Psoas muscle (tissue), 8 donors: ENCODE data around the gene ULK3. TPM values are rescaled to one million over a fixed set of nuclear protein-coding genes. Genes with fewer than 3 reads are reported as not detected.

ENCODE experiments used
- ATAC-seq, 4 donors: fragments of 200-7000 bp; cut with Tn5 transposase; one replicate each; pipeline ENCODE4 v1.9.1; 2020; ENCODE audit warnings: moderate library complexity in 3 of 4, mild to moderate bottlenecking in 2 of 4
- DNase-seq, 2 donors: peaks; one replicate each; pipeline ENCODE4 v3.0.0-alpha.2; 2020
- H3K27ac ChIP-seq: fragments of 200-600 bp; one replicate; pipeline ENCODE4 v1.8.0; 2022
- H3K27me3 ChIP-seq, 3 donors: fragments of 200-600 bp in 1 of 3; one replicate each; pipeline versions ENCODE4 v1.6.1 to v1.8.0; 2013 to 2022; ENCODE audit warnings: low read length in 2 of 3, mild to moderate bottlenecking in 2 of 3, moderate library complexity in 1 of 3; ENCODE audit not compliant: insufficient read depth in 3 of 3
- H3K36me3 ChIP-seq, 2 donors: fragments of 200-600 bp in 1 of 2; one replicate each; pipeline versions ENCODE4 v1.6.1 to v1.8.0; 2013 to 2022; ENCODE audit warnings: low read depth in 1 of 2, mild to moderate bottlenecking in 1 of 2, moderate library complexity in 1 of 2; ENCODE audit not compliant: insufficient read depth in 1 of 2
- H3K4me1 ChIP-seq: fragments of 200-600 bp; one replicate; pipeline ENCODE4 v1.8.0; 2022
- H3K4me3 ChIP-seq: fragments of 200-600 bp; one replicate; pipeline ENCODE4 v1.8.0; 2022; ENCODE audit warnings: mild to moderate bottlenecking
- H3K9me3 ChIP-seq: fragments of 200-600 bp; one replicate; pipeline ENCODE4 v1.8.0; 2022
- WGBS, 3 donors: extraction: QIAGEN DNeasy Blood & Tissue Kit; methylation state at CpG; one replicate each; pipeline versions ENCODE4 v1.1.6 to v1.1.7; 2013; 5-methylcytosine and 5-hydroxymethylcytosine counted together
- intact Hi-C, 2 donors: fragments of 100-400 bp; cut with DNase I; formaldehyde crosslinking; loops; one replicate each; pipeline versions ENCODE4 v1.11.0 to v1.14.2; 2022
- polyA plus RNA-seq, 3 donors: library from polyadenylated mRNA; stranded (reverse); fragments of 200-250 nt; gene quantifications; one replicate each; pipeline ENCODE4 v1.2.3, GENCODE V29; 2013
- total RNA-seq, 4 donors: library from RNA; stranded (reverse); fragmentation: NEBNext Ultra II Directional in 2 of 4; extraction: Animal tissue kit (Norgen Biotek cat#: 25700) in 2 of 4; gene quantifications; one replicate each; pipeline versions ENCODE4 v1.2.1 to v1.2.4, GENCODE V29; 2021 to 2023
- TF ChIP-seq, protein P1 (sequence below): fragments of 200-600 bp; IDR thresholded peaks from one replicate; pipeline ENCODE4 v1.8.0; 2022; ENCODE audit warnings: antibody characterized with exemption
- donor health status: healthy with polysubstance abuse.
- donor health status: DM: no; HTN: no; CAD: no; lungs with moderate emphysema.
- donor health status: Bipolar disorder and iron deficiency.
- donor health status: healthy.
- donor health status: DM: yes; HTN: yes; CAD: no.
- donor health status: DM: no; HTN: no; CAD: no.
- donor health status: DM: no; HTN: no; CAD: no.
- donor health status: DM: yes; HTN: yes; CAD: no.

Gene ULK3
- total and polyA plus RNA-seq, 7 donors: 17.7 to 43.5 (median 33.2) TPM

DNA sequence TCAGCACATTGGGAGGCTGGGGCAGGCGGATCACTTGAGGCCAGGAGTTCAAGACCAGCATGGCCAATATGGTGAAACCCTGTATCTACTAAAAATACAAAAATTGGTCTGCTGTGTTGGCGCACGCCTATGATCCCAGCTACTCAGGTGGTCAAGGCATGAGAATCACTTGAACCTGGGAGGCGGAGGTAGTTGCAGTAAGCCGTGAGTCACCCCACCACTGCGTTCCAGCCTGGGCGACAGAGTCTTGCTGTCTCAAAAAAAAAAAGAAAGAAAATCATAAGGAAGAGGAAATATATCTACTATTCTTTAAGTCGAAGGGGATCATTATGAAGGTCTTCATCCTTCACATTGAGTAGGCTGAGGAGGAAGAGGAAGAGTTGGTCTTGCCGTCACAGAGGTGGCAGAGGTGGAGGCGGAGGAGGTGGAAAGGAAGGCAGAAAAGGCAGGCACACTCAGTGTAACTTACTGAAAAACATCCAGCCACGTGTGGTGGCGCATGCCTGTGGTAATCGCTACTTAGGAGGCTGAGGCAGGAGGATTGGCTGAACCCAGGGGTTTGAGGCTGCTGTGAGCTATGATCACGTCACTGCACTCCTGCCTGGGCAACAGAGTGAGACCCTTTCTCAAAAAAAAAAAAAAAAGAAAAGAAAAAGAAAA lies 46.9 kb downstream of the ULK3 start:
- ATAC-seq: no peak
- intact Hi-C loops: no loop called here
- peaks cover 34% of the 10 kb centered on the region for H3K4me1 ChIP-seq
- DNase-seq: no peak
- 93 to 95% (median 94%) methylated on average over 14 of the region's 14 CpGs for WGBS, 3 donors
- H3K9me3 ChIP-seq: no peaks in the 10 kb centered on the region
- H3K36me3 ChIP-seq: peaks cover 0 to 14% of the 10 kb centered on the region in 2 donors
- H3K27ac ChIP-seq: no peak overlapping the region
- TF ChIP-seq, protein P1, sequence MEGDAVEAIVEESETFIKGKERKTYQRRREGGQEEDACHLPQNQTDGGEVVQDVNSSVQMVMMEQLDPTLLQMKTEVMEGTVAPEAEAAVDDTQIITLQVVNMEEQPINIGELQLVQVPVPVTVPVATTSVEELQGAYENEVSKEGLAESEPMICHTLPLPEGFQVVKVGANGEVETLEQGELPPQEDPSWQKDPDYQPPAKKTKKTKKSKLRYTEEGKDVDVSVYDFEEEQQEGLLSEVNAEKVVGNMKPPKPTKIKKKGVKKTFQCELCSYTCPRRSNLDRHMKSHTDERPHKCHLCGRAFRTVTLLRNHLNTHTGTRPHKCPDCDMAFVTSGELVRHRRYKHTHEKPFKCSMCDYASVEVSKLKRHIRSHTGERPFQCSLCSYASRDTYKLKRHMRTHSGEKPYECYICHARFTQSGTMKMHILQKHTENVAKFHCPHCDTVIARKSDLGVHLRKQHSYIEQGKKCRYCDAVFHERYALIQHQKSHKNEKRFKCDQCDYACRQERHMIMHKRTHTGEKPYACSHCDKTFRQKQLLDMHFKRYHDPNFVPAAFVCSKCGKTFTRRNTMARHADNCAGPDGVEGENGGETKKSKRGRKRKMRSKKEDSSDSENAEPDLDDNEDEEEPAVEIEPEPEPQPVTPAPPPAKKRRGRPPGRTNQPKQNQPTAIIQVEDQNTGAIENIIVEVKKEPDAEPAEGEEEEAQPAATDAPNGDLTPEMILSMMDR: no peak
- H3K27me3 ChIP-seq: no peaks in the 10 kb centered on the region
- H3K4me3 ChIP-seq: no peak overlapping the region

DNA sequence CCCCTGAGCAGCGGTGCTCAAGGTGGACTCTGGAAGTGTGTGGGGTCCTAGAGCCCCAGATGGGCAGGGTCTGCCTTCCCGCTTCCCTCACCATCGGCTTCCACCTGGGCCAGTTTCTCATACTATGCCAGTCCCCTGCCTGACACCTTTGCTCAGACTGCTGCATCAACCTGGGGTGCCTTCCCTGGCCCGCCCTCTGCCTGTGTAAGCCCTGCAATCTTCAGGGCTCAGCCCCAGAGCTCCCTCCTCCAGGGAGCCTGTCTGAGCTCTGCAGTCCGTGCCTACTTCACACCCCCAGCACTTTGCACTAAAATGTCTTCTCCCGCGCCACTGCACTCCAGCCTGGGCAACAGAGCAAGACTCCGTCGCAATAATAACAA lies 48.0 kb downstream of the ULK3 start:
- intact Hi-C loops: no loop called here
- 93 to 97% (median 97%) methylated on average over 9 of the region's 9 CpGs for WGBS, 3 donors
- ATAC-seq (no peak), DNase-seq (no peak)
- Histone ChIP-seq H3K9me3 (no peaks in the 10 kb centered on the region), H3K4me1 (peaks cover 41% of the 10 kb centered on the region), H3K27ac (no peak overlapping the region), H3K4me3 (no peak overlapping the region), H3K27me3 (no peaks in the 10 kb centered on the region), H3K36me3 (peaks cover 0 to 8% of the 10 kb centered on the region in 2 donors)
- TF ChIP-seq, protein P1: no peak

DNA sequence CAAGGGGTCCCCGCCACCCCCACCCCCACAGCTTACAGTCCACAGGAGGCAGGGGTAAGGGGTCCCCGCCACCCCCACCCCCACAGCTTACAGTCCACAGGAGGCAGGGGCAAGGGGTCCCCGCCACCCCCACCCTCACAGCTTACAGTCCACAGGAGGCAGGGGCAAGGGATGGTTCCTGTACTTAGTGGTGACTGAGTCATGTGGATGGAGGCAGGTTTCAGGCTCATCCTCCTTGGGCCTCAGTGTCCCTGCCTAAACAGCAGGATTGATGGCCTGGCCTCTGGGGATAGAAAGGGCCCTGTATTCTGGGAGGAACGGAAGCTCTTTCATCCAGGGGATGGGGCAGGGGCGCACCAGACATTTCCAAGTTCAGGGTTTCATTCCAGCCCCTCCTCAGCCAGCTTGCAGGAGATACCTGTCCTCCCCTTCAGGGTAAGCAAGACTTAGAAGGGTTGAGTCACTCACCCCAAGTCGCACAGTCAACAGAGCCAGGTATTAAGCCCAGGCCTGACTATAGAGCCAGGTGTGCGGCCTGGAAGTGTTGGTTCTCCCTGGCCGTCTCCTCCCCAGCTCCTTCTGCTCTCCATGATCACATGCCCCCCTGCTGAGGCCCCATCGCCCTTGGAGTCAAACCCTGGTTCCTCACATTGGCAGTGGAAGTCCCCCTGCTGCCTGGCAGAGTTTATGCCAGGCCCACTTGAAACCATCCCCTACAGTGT lies 48.5 kb downstream of the ULK3 start:
- Histone ChIP-seq H3K27me3 (no peaks in the 10 kb centered on the region), H3K4me1 (peaks cover 42% of the 10 kb centered on the region), H3K4me3 (no peak overlapping the region), H3K9me3 (no peaks in the 10 kb centered on the region), H3K36me3 (peaks cover 0 to 4% of the 10 kb centered on the region in 2 donors), H3K27ac (no peak overlapping the region)
- ATAC-seq (no peak), DNase-seq (no peak)
- intact Hi-C loops: no loop called here
- WGBS, 3 donors: 90 to 94% (median 91%) methylated on average over 7 of the region's 9 CpGs
- TF ChIP-seq, protein P1: no peak

DNA sequence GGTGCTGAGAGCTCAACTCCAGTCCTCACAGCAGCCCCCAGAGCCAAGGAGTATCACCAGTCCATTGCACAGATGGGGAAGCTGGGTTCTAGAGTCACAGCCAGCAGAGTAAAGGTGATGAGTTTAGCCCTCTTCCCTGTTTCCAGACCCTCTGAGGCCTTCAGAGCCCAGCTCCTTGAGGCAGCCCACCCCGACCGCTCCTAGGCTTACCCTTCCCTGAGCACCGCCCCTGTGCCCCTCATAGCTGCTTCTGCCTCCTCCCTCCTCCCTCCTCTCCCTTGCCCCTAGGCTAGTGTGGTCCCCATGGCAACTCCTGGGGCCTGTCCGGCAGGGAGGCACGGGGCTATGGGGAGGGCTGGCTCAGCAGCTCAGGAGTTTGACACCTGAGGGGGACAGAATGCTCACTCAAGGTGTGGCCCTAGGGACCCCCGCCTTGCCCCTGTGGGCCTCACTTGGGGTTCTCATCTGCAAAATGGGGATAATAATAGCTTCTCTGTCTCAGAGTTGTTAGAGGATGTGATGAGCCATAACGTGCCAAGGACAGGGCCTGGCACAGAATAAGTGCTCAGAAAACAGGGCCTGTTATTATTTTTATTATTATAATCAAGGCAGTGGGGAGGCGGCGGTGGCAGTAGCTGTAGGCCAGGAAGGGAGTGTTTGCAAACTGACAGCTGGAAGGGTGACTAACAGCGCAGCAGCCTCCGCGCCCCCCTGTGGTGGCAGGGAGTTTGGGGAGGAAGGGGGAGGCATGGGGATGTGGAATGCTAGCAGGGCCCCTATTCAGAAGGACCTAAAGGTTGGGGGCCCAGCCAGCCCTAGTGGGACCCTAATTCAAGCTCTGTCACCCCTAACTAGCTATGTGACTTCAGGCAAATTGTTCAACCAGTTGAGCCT lies 49.6 kb downstream of the ULK3 start:
- intact Hi-C loops: no loop called here
- TF ChIP-seq, protein P1: no peak
- H3K27ac ChIP-seq: no peak overlapping the region
- H3K36me3 ChIP-seq: no peaks in the 10 kb centered on the region
- ATAC-seq: no peak
- no peaks in the 10 kb centered on the region for H3K27me3 ChIP-seq
- 81 to 85% (median 81%) methylated on average over 12 of the region's 12 CpGs for WGBS, 3 donors
- H3K9me3 ChIP-seq: no peaks in the 10 kb centered on the region
- no peak for DNase-seq
- peaks cover 43% of the 10 kb centered on the region for H3K4me1 ChIP-seq
- no peak overlapping the region for H3K4me3 ChIP-seq
